ENCODE data around the gene PTGER1.

Gene PTGER1

GRCh38 chr19:14492756-14493337 lies 17.7 kb upstream of the PTGER1 start:
- Histone ChIP-seq H3K4me3 (ENCODE audit: low read length) (no peak overlapping the region), H3K36me3 (replicated peaks; ENCODE audit: low read depth, low read length) (no peaks in the 10 kb centered on the region), H3K9ac (ENCODE audit: low read length) (no peak overlapping the region), H3K79me2 (ENCODE audit: low read length) (no peaks in the 10 kb centered on the region), H2AFZ (ENCODE audit: low read depth, low read length) (no peak overlapping the region), H3K4me1 (ENCODE audit: low read length) (peaks cover 7% of the 10 kb centered on the region), H3K9me3 (ENCODE audit: insufficient read depth, low read length) (no peaks in the 10 kb centered on the region), H3K4me2 (ENCODE audit: low read length) (no peak overlapping the region), H3K27ac (ENCODE audit: low read length) (no peak overlapping the region), H3K27me3 (ENCODE audit: low read depth, low read length) (0 out of 2 replicates have a peak, but pooled peaks cover 7% of the 10 kb centered on the region), H4K20me1 (ENCODE audit: insufficient read depth, low read length) (no peaks in the 10 kb centered on the region)
- TF ChIP-seq EZH2phosphoT487 (IDR thresholded peaks at IDR 0.05; ENCODE audit: low read depth), result no peak
- TF ChIP-seq, protein P1, sequence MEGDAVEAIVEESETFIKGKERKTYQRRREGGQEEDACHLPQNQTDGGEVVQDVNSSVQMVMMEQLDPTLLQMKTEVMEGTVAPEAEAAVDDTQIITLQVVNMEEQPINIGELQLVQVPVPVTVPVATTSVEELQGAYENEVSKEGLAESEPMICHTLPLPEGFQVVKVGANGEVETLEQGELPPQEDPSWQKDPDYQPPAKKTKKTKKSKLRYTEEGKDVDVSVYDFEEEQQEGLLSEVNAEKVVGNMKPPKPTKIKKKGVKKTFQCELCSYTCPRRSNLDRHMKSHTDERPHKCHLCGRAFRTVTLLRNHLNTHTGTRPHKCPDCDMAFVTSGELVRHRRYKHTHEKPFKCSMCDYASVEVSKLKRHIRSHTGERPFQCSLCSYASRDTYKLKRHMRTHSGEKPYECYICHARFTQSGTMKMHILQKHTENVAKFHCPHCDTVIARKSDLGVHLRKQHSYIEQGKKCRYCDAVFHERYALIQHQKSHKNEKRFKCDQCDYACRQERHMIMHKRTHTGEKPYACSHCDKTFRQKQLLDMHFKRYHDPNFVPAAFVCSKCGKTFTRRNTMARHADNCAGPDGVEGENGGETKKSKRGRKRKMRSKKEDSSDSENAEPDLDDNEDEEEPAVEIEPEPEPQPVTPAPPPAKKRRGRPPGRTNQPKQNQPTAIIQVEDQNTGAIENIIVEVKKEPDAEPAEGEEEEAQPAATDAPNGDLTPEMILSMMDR (IDR thresholded peaks at IDR 0.05; ENCODE audit: low read depth, low read length), result no peak

DNA sequence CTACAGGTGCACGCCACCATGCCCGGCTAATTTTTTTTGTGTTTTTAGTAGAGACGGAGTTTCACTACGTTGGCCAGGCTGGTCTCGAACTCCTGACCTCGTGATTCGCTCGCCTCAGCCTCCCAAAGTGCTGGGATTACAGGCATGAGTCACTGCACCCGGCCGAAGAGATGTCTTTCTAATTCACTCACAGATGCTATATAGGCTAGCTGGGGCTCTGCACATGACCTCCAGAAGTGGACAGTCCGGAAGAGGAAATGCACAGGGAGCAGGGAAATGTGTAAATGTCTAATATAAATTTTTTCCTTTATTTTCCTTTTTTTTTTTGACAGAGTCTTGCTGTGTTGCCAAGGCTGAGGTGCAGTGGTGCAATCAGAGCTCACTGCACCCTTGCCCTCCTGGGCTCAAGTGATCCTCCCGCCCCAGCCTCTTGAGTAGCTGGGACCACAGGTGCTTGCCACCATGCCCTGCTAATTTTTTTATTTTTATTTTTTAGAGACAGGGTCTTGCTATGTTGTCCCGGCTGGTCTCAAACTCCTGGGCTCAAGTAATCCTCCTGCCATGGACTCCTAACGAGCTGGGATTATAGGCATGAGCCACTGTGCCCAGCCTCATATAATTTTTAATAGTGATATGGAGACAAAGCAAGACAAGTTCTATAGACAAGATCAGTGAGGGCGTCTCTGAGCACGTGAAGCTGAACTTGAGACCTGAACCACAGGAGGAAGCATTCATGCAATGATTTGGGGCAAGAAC lies 12.4 kb upstream of the PTGER1 start:
- TF ChIP-seq, protein P1 (IDR thresholded peaks at IDR 0.05; ENCODE audit: low read depth, low read length), result no peak
- no peak for TF ChIP-seq EZH2phosphoT487 (IDR thresholded peaks at IDR 0.05; ENCODE audit: low read depth)
- Histone ChIP-seq H4K20me1 (ENCODE audit: insufficient read depth, low read length) (no peaks in the 10 kb centered on the region), H3K79me2 (ENCODE audit: low read length) (no peaks in the 10 kb centered on the region), H3K36me3 (replicated peaks; ENCODE audit: low read depth, low read length) (no peaks in the 10 kb centered on the region), H3K9ac (ENCODE audit: low read length) (no peak overlapping the region), H3K9me3 (ENCODE audit: insufficient read depth, low read length) (no peaks in the 10 kb centered on the region), H2AFZ (ENCODE audit: low read depth, low read length) (no peak overlapping the region), H3K27me3 (ENCODE audit: low read depth, low read length) (no peaks in the 10 kb centered on the region), H3K27ac (ENCODE audit: low read length) (no peak overlapping the region), H3K4me2 (ENCODE audit: low read length) (no peak overlapping the region), H3K4me1 (ENCODE audit: low read length) (no peaks in the 10 kb centered on the region), H3K4me3 (ENCODE audit: low read length) (no peak overlapping the region)

DNA sequence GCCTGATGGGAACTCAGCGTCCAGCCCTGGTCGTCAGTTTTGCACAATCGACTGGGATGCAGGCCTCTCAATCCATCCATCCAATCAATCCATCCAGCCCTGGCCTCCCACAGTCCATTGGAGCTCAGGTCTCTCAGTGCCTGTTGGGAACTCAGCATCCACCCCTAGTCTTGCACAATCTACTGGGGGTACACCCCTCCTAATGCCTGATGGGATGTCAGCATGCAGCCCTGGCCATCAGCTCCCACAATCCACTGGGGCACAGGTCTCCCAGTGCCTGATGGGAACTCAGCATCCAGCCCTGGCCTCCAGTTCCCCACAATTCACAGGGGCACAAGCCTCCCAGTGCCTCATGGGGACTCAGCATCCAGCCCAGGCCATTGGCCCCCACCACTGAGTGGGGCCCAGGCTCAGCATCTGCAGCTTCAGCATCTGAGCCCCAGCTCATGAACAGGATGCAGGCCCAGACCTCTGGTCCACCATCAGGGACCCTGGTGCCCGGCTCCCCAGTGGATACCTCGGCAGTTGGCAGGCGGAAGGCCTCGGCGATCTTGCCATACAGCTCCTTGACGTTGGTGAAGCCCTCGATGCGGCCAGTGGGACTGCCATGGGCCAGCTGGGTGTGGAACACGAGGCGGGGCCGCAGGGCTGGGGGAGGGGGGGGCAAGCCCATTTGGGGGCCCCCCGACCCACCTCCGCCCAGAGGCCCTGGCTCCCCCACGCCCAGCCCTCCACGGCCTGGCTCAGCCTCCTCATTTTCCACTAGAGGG lies 7.2 kb upstream of the PTGER1 start:
- H3K4me3 ChIP-seq (ENCODE audit: low read length), result no peak overlapping the region
- TF ChIP-seq, protein P1 (IDR thresholded peaks at IDR 0.05; ENCODE audit: low read depth, low read length), result no peak
- no peak for TF ChIP-seq EZH2phosphoT487 (IDR thresholded peaks at IDR 0.05; ENCODE audit: low read depth)
- H3K79me2 ChIP-seq (ENCODE audit: low read length), result no peaks in the 10 kb centered on the region
- no peak overlapping the region for H3K9ac ChIP-seq (ENCODE audit: low read length)
- H3K4me1 ChIP-seq (ENCODE audit: low read length), result peaks cover 10% of the 10 kb centered on the region; the same call in 1 of the 2 replicates
- H2AFZ ChIP-seq (ENCODE audit: low read depth, low read length), result no peak overlapping the region
- H4K20me1 ChIP-seq (ENCODE audit: insufficient read depth, low read length), result no peaks in the 10 kb centered on the region
- H3K27me3 ChIP-seq (ENCODE audit: low read depth, low read length), result no peaks in the 10 kb centered on the region
- no peaks in the 10 kb centered on the region for H3K9me3 ChIP-seq (ENCODE audit: insufficient read depth, low read length)
- no peaks in the 10 kb centered on the region for H3K36me3 ChIP-seq (replicated peaks; ENCODE audit: low read depth, low read length)
- no peak overlapping the region for H3K27ac ChIP-seq (ENCODE audit: low read length)
- no peak overlapping the region for H3K4me2 ChIP-seq (ENCODE audit: low read length)

DNA sequence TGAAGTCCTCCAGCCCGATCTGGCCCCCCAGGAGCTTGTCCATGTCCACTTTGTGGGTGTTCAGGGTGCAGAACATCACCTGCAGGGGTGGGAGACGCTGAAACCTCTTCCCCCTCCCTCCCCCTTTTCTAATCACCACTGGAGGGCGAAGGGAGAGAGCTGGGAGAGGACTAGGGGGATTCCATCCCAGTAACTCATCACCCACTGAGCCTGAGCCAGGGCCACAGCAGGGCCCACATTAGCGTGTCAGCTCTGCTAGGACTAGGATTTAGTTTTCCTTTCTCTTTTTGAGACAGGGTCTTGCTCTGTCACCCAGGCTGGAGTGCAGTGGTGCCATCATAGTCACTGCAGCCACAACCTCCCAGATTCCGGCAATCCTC lies 5.5 kb upstream of the PTGER1 start:
- H4K20me1 ChIP-seq (ENCODE audit: insufficient read depth, low read length), result no peaks in the 10 kb centered on the region
- H2AFZ ChIP-seq (ENCODE audit: low read depth, low read length), result peak overlapping the region; percentile 59; the same call in 1 of the 2 replicates
- H3K4me3 ChIP-seq (ENCODE audit: low read length), result peak overlapping the region; percentile 72
- no peak overlapping the region for H3K27ac ChIP-seq (ENCODE audit: low read length)
- H3K27me3 ChIP-seq (ENCODE audit: low read depth, low read length), result no peaks in the 10 kb centered on the region
- H3K79me2 ChIP-seq (ENCODE audit: low read length), result no peaks in the 10 kb centered on the region
- no peaks in the 10 kb centered on the region for H3K36me3 ChIP-seq (replicated peaks; ENCODE audit: low read depth, low read length)
- H3K9me3 ChIP-seq (ENCODE audit: insufficient read depth, low read length), result no peaks in the 10 kb centered on the region
- peak overlapping the region; percentile 74 for H3K4me2 ChIP-seq (ENCODE audit: low read length)
- peaks cover 23% of the 10 kb centered on the region for H3K4me1 ChIP-seq (ENCODE audit: low read length)
- peak overlapping the region; percentile 10; the same call in 1 of the 2 replicates for H3K9ac ChIP-seq (ENCODE audit: low read length)
- no peak for TF ChIP-seq EZH2phosphoT487 (IDR thresholded peaks at IDR 0.05; ENCODE audit: low read depth)
- TF ChIP-seq, protein P1 (IDR thresholded peaks at IDR 0.05; ENCODE audit: low read depth, low read length), result no peak

Measured in OCI-LY3 (cell line).